Measurements from ENCODE around the gene NRXN3. TPM values are rescaled to one million over a fixed set of nuclear protein-coding genes. Genes with fewer than 3 reads are reported as not detected.
A peak's percentile ranks its signal among the peaks of the same experiment; 100 is the strongest.

The NRXN3 gene
- total RNA-seq, 1 donor from 2014 or later, result 1.6 TPM

GRCh38 chr14:78873581-78873980 lies 703.4 kb downstream of the NRXN3 start:
- no peaks in the 10 kb centered on the region for H3K36me3 ChIP-seq (ENCODE audit: control insufficient read depth, insufficient read depth, low read length)
- no peak for DNase-seq (ENCODE audit: low read depth)
- TF ChIP-seq CTCF (IDR thresholded peaks at IDR 0.05; ENCODE audit: insufficient read depth, low read length, poor library complexity, severe bottlenecking), result no peak
- no peak overlapping the region for H3K4me3 ChIP-seq (ENCODE audit: low read depth, low read length)
- no peaks in the 10 kb centered on the region for H3K27me3 ChIP-seq (ENCODE audit: control insufficient read depth, insufficient read depth, low read length)

- Histone ChIP-seq H3K27me3 (ENCODE audit: control insufficient read depth, insufficient read depth, low read length) (no peaks in the 10 kb centered on the region), H3K36me3 (ENCODE audit: control insufficient read depth, insufficient read depth, low read length) (no peaks in the 10 kb centered on the region), H3K4me3 (ENCODE audit: low read depth, low read length) (no peak overlapping the region)
- no peak for DNase-seq (ENCODE audit: low read depth)
- TF ChIP-seq CTCF (IDR thresholded peaks at IDR 0.05; ENCODE audit: insufficient read depth, low read length, poor library complexity, severe bottlenecking), result no peak
Observed at GRCh38 chr14:78875049-78875448, 704.9 kb downstream of the NRXN3 start.

- Histone ChIP-seq H3K4me3 (ENCODE audit: low read depth, low read length) (no peak overlapping the region), H3K36me3 (ENCODE audit: control insufficient read depth, insufficient read depth, low read length) (no peaks in the 10 kb centered on the region), H3K27me3 (ENCODE audit: control insufficient read depth, insufficient read depth, low read length) (no peaks in the 10 kb centered on the region)
- no peak for TF ChIP-seq CTCF (IDR thresholded peaks at IDR 0.05; ENCODE audit: insufficient read depth, low read length, poor library complexity, severe bottlenecking)
- DNase-seq (ENCODE audit: low read depth), result no peak
Observed at GRCh38 chr14:78885884-78886283, 715.7 kb downstream of the NRXN3 start.

- Histone ChIP-seq H3K4me3 (ENCODE audit: low read depth, low read length) (no peak overlapping the region), H3K36me3 (ENCODE audit: control insufficient read depth, insufficient read depth, low read length) (no peaks in the 10 kb centered on the region), H3K27me3 (ENCODE audit: control insufficient read depth, insufficient read depth, low read length) (no peaks in the 10 kb centered on the region)
- TF ChIP-seq CTCF (IDR thresholded peaks at IDR 0.05; ENCODE audit: insufficient read depth, low read length, poor library complexity, severe bottlenecking), result no peak
- no peak for DNase-seq (ENCODE audit: low read depth)
Observed at GRCh38 chr14:78897443-78897842, 727.3 kb downstream of the NRXN3 start.

GRCh38 chr14:78902010-78902623 lies 731.9 kb downstream of the NRXN3 start:
- Histone ChIP-seq H3K4me3 (ENCODE audit: low read depth, low read length) (no peak overlapping the region), H3K36me3 (ENCODE audit: control insufficient read depth, insufficient read depth, low read length) (no peaks in the 10 kb centered on the region), H3K27me3 (ENCODE audit: control insufficient read depth, insufficient read depth, low read length) (no peaks in the 10 kb centered on the region)
- TF ChIP-seq CTCF (IDR thresholded peaks at IDR 0.05; ENCODE audit: insufficient read depth, low read length, poor library complexity, severe bottlenecking), result peak; percentile 77
- DNase-seq (ENCODE audit: low read depth), result no peak

GRCh38 chr14:78904094-78904493 lies 733.9 kb downstream of the NRXN3 start:
- DNase-seq (ENCODE audit: low read depth), result no peak
- no peaks in the 10 kb centered on the region for H3K27me3 ChIP-seq (ENCODE audit: control insufficient read depth, insufficient read depth, low read length)
- H3K36me3 ChIP-seq (ENCODE audit: control insufficient read depth, insufficient read depth, low read length), result no peaks in the 10 kb centered on the region
- no peak for TF ChIP-seq CTCF (IDR thresholded peaks at IDR 0.05; ENCODE audit: insufficient read depth, low read length, poor library complexity, severe bottlenecking)
- H3K4me3 ChIP-seq (ENCODE audit: low read depth, low read length), result no peak overlapping the region
